HG03571 (cell line): ENCODE measurements around the gene PRSS48.
"Not testable (repeated sequence)": the region's sequence is repeated elsewhere in the genome, so short reads cannot be mapped to it uniquely, and the experiment has no call there.

ENCODE experiments used
- ATAC-seq: cut with Tn5 transposase; IDR thresholded peaks from one replicate; pipeline ENCODE4 v1.9.1; 2021; ENCODE audit not compliant: unreplicated experiment

Gene PRSS48

GRCh38 chr4:151315212-151315886, 38.4 kb downstream of the PRSS48 start:
- no peak for ATAC-seq

- no peak for ATAC-seq
Measured at GRCh38 chr4:151316645-151317044, 39.7 kb downstream of the PRSS48 start.

GRCh38 chr4:151318307-151319006, 41.5 kb downstream of the PRSS48 start:
- ATAC-seq = no peak

GRCh38 chr4:151319490-151319889, 42.5 kb downstream of the PRSS48 start:
- no peak for ATAC-seq

- no peak for ATAC-seq
Measured at GRCh38 chr4:151321586-151321985, 44.6 kb downstream of the PRSS48 start.

GRCh38 chr4:151322161-151322560, 45.2 kb downstream of the PRSS48 start:
- ATAC-seq = not testable (repeated sequence)

GRCh38 chr4:151322570-151322969, 45.6 kb downstream of the PRSS48 start:
- ATAC-seq = no peak

GRCh38 chr4:151323667-151324066, 46.7 kb downstream of the PRSS48 start:
- ATAC-seq = no peak

- no peak for ATAC-seq
Measured at GRCh38 chr4:151324124-151324751, 47.3 kb downstream of the PRSS48 start.

GRCh38 chr4:151324752-151325110, 47.8 kb downstream of the PRSS48 start:
- no peak for ATAC-seq

- no peak for ATAC-seq
Measured at GRCh38 chr4:151325111-151325948, 48.4 kb downstream of the PRSS48 start, which contains the start of gene SH3D19. TSS of gene SH3D19 (minus strand) at chr4:151325605. CDS start at chr4:151325352, 253 bp downstream.

GRCh38 chr4:151325949-151326246, 48.9 kb downstream of the PRSS48 start:
- ATAC-seq = no peak

- no peak for ATAC-seq
Measured at GRCh38 chr4:151329217-151330007, 52.5 kb downstream of the PRSS48 start.

- no peak for ATAC-seq
Measured at GRCh38 chr4:151331276-151332042, 54.5 kb downstream of the PRSS48 start.

GRCh38 chr4:151339467-151339866, 62.5 kb downstream of the PRSS48 start:
- ATAC-seq = no peak

GRCh38 chr4:151340751-151341385, 63.9 kb downstream of the PRSS48 start:
- no peak for ATAC-seq
